DMS53 treated with DMSO at 0.1 percent for 48 hours (cell line): ENCODE measurements around the gene ZNF195.
A peak's percentile ranks its signal among the peaks of the same experiment; 100 is the strongest.
"Not testable (repeated sequence)": the region's sequence is repeated elsewhere in the genome, so short reads cannot be mapped to it uniquely, and the experiment has no call there.

Experiments used
- DNase-seq: peaks from one replicate; lab custom pipeline; 2025; ENCODE audit not compliant: unreplicated experiment; lab: John Stamatoyannopoulos, UW

Gene ZNF195

DNA sequence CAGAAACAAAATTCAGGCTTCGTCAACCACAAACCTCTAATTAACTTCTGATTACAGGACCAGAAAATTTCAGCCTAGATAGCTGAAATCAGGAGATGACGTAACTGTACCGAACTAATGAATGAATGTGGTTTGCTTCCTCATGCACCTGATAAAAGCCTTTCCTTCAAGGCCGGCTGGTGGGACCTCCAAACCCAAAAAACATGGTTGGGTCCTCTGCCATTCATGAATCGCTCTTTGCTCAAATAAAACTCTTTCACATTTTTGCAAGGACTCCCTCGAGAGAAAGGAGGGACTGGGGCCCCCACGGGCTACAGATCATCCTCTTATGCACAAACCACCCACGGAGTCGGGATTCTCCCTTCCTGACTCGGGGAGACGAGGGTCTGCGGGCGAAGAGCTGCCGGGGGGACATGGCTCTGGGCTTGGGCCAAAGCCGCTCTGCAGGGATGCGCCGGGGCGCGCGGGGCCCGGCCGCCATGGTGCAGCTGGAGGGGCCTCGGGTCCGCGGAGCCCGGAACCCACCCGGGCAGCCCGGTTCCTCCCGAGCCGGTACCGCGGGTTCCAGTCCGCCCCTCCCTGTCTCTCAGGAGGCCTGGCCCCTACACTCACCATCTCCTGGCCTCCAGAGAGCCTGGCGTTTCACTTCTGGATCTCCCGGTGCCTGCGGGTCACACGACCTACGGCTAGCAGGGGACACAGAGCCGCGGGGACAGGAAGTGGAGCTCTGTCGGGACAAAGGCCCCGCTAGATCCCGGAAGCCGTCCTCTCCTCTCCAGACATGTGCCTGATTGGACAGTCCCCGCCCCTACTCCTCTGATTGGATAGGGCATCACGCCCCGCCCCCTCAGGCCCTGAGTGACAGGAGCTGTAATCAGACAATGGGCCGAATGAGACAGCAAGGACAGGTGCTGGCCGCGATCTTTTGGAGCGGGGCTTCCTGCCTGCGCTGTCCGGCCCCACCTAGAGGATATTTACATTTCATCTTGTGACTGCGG, at the start of gene ZNF195:
TSS of gene ZNF195 (minus strand) at position 721 of the 998 bp plus-strand sequence. CDS start at position 615, 106 bp downstream.
- peak; percentile 98 for DNase-seq

DNA sequence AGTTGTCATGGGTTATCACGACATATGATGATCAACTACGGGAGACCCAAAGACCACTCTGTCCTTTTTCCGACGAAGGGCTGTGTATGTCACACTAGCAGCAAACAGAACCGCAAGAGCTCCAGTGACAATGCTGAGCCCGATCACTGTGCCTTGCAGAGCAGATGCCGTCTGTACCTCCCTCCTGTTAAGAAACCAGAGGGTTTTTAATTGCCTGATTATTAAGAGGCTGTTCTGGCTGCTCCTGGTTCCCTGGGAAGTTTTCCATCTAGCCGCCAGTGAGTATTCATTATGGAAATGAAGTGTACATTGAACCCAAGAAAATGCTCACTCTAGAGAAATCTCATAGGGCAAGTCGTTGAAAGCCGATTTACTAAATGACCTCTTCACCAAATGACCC, 49.1 kb upstream of the ZNF195 start:
- not testable (repeated sequence) for DNase-seq

DNA sequence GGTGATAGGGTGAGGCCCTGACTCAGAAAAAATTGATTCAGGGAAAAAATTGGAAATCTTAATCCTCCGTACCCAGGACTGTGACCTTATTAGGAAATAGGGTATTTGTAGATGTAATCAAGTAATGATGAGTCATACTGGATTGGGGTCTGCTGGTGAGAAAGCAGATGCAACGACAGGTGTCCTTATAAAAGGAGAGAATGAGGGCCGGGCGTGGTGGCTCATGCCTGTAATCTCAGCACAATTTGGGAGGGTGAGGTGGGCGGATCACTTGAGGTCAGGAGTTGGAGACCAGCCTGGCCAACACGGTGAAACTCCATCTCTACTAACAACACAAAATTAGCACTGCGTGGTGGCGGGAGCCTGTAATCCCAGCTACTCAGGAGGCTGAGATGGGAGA, 47.6 kb upstream of the ZNF195 start:
- not testable (repeated sequence) for DNase-seq

DNA sequence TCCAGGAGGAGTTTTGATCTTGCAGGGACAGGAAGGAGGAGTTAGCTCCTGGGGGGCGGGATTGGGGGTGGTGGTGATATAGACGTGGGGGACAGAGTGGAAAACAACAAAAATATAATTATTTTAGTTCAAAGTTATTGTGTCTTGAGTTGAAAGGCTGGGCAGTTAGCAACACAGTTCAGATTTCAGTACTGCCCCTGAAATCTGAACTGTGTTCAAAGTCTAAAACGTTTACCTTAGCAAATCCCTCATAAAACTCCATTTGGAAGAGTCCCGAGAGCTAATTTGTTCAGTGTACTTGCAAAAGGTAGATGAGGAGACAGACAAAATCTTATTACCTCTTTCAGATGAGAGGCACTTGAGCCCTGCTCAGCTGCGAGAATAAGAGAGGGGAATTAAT, 45.0 kb upstream of the ZNF195 start:
- DNase-seq: not testable (repeated sequence)

DNA sequence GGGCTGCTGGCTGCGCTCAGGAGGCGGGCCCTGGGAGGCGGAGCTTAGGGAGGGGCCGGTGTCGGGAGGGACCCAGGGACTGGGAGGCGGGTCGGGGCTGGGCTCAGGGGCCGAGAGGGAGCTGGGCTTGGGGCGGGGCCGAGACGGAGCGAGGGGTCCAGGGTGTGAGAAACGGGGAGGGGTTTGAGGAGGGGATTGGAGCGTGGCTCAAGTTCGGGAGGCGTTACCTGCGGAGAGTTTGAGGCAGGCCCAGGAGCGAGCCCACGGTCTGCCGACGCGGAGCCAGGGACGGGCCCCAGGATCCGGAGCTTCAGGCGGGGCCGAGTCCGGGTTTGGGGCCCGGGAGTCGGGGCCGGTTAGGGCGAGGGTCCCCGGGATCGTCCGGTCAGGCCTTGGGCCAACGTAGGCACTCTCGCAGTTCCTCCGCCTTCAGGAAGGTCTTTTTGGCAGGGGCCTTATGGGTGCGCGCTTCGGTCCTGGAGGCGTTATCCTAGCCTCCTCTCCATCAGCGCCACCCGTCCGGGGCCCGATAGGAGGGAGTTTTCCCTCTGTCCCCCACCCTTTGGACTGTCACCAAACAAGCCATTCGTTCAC, 44.3 kb upstream of the ZNF195 start:
- DNase-seq: peak; percentile 38

DNA sequence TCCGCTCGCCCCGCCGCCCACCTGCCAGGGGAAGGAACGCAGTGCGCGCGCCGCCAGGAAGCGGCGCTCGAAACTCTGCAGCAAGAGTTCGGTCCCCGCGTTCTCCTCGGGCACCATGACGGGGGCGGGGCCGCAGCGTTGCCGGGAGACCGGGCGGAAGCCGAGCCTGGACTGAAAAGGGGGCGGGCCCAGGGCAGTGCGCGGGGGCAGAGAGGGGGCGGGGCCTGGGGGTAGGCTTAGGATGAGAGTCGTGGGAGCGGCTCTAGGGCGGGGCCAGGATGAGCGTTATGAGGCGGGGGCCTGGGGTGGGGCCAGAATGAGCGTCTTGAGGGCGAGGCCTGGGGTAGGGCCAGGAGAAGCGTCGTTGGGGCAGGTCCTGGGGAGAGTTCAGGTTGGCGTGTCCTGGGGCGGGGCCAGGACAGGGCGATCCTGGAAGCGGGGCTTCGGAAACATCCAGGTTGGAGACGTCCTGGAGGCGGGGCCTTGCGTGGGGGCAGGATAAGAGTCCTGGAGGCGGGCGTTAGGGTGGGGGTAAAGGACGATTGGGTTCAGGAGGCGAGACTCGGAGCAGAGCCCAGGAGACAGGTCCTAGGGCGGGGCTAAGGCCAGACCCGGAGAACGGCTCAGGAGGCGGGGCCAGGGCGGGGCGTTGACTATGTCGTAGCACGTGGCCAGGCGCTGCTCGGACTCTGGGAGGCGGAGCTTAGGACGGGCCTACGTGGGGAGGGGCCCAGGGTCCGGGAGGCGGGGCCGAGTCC, 43.6 kb upstream of the ZNF195 start:
- peak; percentile 93 for DNase-seq

DNA sequence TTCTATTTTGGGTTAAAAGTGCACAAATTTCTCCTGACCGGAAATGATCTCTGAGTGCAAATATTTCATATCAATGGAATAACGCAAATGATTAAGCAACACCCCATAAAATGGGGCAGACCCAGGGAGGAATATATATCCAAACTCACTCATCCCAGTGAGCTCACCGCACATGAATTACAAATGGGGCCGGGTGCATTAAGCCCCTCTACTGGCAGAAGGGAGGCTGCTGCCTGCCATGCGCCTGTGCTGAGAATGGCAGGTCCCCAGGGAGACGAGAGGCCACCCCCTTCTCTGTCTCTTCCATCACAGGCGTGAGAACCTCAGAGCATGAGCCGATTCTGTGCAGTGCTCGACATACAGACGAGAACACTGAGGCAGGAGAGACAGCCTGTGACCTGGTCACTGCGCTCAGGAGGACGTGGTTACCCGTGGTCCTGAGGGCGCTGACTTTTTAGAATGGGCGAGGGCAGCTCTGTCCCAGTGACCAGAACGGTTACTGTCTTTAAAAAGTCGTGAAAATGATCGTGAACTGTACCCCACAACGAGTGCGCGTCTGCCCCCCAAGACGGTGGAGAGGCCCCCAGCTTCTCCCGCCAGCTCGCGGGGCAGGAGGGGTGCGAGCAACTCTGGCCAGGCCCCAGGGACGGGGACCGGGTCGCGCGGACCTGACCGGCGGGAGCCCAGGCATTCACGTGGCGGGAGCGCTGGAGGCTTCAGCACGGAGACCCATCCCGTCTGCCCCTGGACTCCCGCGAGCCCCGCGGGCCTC, 42.8 kb upstream of the ZNF195 start:
- DNase-seq: not testable (repeated sequence)

DNA sequence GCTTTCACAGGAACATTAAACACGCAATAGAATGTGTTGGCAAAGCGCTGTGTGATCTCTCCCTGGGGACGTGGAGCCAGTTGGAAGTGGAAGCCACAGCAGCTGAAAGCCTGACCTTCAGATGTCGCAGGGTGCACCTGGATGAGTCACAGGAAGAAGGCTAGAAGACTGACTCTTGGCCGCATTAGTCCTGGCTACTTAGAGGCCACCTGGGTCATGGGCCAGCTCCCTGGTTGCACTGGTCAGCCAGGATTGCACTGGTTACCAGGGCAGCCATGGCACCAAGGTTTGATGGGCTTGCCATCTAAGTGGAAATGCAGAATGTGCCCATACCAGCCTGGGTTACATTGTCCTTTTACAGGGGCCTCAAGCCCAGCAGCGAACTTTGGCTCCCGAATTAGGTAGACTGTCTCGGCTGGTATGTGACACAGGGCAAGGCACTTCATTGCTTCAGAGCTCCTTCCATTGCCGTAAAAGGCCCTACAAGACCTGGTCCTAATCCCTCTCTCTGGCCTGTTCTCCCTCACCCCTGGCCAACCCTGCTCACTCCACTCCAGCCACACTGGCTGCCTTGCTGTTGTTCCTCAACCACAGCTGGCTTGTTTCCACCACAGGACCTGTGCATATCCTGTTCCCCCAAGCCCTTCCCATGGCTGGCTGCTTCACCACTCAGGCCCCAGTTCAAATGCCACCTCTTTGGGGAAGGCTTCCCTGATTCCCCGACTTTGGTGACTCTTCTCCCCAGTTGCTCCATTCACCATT, 41.5 kb upstream of the ZNF195 start:
- DNase-seq: not testable (repeated sequence)

DNA sequence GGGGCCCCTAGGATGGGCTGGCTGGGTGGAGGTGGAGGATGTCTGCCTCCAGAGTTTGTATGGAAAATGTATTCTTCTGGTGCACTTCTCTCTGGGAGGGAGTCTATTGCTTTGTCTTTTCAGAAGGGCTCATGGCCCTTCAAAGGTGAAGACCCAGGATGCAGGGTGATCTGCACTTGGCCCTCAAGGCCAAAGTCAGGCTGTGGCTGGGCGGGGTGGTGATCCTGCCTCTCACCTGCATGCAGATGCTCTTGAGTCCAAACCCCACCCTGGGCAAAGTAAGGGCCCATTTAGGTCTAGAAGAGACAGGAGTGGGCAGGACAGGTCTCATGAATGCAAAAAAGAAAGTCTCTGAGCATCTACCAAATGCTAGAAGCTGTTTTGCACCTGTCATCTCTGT, 40.5 kb upstream of the ZNF195 start:
- not testable (repeated sequence) for DNase-seq

DNA sequence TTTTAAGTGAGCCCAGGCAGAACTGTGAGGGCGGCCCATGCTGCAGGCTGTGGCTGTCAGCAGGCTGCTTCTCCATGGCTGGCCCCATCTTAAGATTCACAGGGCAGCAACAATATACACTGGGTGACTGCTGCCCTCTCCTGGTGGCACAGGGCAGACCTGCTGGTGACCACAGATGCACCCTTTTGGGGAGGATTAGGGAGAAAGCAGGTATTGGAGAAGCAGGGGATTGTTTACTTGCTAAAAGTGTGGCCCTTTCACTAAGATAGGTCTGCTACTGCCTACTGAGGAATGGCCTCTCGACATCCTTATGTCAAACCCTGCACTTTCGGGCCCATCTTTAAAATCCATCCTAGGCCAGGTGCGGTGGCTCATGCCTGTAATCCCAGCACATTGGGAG, 38.1 kb upstream of the ZNF195 start:
- DNase-seq: peak; percentile 11

DNA sequence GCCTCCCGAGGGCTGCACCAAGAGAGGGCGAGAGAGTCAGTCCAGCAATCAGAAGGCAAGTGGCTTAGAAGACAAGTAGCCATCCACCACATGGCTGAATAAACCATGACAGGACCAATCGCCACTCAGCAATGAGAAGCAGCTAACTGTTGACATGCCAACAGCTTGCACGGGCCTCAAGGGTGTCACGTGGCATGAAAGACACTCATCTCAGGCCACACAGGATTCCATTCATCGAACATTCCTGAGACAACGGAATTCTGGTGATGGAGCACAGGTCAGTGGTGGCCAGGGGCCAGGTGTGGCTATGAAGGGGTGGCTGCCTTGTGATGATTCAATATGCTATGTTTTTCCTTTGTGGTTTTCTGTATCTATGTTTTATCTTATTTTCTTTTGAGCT, 36.4 kb upstream of the ZNF195 start:
- not testable (repeated sequence) for DNase-seq

DNA sequence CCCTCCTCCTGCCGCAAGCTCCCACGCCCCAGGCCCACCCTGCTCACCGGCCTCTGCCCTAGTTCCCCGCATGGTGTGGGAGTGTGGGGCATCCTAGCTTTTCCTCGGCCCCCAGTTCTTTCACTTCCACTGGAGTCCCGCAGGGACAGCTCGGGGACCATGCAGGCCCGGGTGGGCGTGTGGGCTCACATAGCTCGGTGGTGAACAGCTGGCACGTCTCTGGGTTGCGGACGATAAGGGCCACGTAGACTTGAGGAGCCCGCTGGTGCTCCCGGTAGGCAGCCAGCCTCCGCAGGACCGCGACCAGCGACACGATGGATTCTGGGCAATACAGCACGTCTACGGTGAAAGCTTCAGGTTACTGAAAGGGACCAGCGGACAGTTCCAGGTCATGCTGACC, 34.7 kb upstream of the ZNF195 start:
- DNase-seq: not testable (repeated sequence)

DNA sequence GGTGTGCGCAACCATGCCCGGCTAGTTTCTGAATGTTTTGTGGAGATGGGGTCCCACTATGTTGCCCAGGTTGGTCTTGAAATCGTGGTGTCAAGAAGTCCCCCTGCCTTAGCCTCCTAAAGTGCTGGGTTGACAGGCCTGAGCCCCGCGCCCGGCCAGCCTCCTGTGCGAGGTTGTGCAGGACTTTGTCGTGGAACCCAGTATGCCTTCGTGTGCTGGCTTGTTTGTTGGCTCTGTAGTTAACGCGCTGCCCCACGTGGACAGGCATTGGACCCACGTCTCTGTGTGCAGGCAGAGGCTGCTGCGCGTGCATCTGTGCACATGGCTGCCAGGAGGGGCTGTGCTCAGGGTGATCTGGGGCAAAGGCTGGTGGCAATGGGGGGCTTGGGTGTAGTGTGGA, 33.9 kb upstream of the ZNF195 start:
- DNase-seq: no peak

DNA sequence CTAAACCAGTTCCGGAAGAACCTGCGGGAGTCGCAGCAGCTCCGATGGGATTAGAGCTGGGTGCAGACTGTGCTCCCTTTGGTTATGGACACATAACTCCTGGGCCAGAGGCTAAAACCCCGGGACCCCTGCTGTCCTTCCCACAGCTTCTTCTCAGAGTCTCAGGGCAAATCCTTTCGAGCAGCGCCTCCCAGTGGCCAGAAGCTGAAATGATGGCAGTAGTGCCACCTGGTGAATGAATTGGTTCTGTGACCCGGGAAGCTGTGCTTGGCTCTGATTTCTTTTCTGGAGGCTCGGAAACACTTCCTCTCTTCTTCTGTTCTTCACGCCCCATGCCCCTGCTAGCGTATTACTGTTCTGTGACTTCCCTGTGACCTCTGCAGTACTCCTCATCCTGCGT, 29.8 kb upstream of the ZNF195 start:
- peak; percentile 7 for DNase-seq

DNA sequence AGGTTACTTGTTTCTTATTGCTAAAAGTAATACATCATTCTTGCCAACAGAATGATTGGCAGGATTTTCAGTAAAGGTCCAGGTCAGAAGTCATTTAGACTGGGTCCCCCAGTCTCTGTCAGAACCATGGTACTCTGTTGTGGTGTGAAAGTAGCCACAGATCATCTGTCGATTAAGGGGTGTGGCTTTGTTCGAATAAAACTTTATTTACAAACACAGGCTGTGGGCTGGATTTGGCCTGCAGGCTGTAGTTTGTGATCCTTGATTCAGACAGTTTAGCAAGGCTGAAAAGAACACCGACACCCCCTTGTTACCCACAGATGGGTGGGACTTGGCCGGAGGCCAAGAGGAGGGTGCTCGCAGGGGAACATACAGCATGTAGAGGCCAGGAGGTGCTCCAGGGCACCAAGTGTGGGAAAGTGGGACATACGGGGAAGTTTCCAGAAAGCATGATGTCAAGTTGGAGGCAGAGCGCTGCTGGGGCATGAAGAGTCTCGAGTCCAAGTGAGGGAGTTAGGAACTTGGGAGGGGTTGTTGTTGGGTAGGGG, 29.2 kb upstream of the ZNF195 start:
- DNase-seq: not testable (repeated sequence)

DNA sequence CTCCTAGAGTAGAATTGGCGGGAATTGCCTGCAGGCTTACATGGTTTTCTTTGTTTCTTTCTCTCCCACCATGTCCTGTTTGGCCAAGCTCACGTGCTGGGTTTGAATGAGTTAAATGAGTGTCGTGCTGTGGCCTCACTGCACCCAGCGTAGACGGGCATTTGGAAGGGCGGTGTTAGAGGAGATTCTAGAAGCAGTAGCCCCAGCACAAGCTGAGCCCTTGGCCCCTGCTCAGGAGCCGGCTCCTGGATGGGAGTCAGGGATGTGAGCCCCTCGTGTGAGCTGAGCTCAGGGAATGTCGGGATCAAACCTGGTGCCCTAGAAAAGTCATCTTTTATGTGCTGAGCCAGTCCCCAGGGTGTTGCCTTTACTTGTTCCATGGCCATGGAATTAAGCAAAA, 28.0 kb upstream of the ZNF195 start:
- not testable (repeated sequence) for DNase-seq

DNA sequence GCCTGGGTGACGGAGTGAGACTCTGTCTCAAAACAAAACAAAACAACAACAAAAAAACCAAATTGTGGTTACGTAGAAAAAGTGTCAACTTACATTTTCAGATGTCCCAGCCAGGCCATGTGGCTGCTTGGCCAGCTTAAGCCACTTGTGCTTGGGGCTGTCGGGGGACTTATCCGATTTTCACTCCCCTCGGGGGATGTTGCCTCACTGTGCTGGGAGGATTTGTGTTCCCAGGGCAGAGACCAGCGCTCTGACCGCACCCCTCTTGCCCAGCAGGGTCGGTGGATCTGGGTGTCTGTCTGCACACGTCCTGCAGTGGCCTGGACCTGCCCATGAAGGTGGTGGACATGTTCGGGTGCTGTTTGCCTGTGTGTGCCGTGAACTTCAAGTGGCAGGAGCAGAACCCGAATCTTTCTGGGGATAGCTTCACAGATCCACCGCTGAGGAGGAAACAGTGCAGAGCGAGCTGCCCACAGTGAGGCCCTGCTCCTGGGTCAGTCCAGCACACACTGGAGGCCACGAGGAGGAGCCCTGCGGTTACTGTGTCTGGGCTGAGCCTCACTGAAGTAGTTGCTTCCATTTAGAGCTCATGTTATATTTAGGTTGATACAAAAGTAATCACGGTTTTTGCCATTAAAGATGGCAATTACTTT, 27.4 kb upstream of the ZNF195 start:
- DNase-seq: not testable (repeated sequence)

DNA sequence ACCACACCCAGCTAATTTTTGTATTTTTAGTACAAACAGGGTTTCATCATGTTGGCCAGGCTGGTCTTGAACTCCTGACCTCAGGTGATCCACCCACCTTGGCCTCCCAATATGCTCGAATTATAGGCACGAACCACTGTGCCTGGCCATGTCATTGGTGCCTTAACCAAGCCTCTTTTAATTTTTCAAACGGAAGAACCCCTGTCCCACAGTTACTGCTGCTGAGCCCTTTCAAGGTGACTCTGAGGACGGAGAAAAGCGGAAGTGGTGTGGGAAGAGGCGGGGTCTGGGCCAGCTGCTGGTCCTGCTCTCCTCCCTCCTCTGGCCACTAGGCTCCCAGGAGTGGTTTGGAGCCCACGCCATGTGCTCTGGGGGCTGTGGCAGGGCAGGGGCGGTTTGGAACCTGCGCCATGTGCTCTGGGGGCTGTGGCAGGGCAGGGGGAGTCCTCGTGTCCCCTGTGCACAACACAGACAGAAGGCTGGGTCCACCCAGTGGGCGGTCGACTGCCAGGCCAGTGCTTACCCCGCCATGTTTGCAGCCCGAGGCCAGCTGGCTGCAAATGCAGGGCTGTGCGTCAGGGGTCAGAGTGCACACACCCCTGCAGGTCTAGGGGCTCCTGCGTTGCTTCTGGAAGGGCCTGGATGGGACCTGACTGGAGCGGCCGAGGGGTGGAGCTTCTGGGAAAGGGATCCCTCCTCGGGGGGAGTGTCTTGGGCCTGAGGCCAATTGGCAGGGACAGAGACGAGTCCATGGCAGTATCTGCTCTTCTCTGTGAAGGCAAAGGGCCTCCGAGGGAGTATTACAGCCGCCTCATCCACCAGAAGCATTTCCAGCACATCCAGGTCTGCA, 25.4 kb upstream of the ZNF195 start:
- DNase-seq: not testable (repeated sequence)
